GM23338 (cell line): ENCODE results near the gene CHST6.

Experiments used
- CREB1 ChIP-seq: fragments of 250-450 bp; sonication (Bioruptor Pico); IDR thresholded peaks from 2 replicates; pipeline ENCODE4 v1.5.0; 2020; ENCODE audit warnings: low read depth, mild to moderate bottlenecking, moderate library complexity
- CTCF ChIP-seq, 2 experiments: fragments of 200-600 bp in 1 of 2; sonication (generic) in 1 of 2; conservative IDR thresholded peaks; 2 replicates each; pipeline versions ENCODE4 v1.5.1 to v1.6.1; 2016 to 2017; ENCODE audit warnings: antibody characterized with exemption in 2 of 2, low read depth in 2 of 2, mild to moderate bottlenecking in 2 of 2, moderate library complexity in 1 of 2
- EZH2 ChIP-seq: fragments of 200-600 bp; sonication (generic); IDR thresholded peaks from one replicate; pipeline ENCODE4 v1.8.0; 2017; ENCODE audit warnings: antibody characterized with exemption, mild to moderate bottlenecking, low read depth; ENCODE audit not compliant: unreplicated experiment
- EZH2phosphoT487 ChIP-seq: fragments of 200-600 bp; sonication (generic); IDR thresholded peaks from one replicate; pipeline ENCODE4 v1.8.1; 2018; ENCODE audit warnings: antibody characterized with exemption; ENCODE audit not compliant: unreplicated experiment
- JUNB ChIP-seq: IDR thresholded peaks from one replicate; pipeline ENCODE4 v1.6.1; 2016; ENCODE audit warnings: antibody characterized with exemption; ENCODE audit not compliant: unreplicated experiment
- POLR2AphosphoS5 ChIP-seq: IDR thresholded peaks from 2 replicates; pipeline ENCODE4 v1.6.1; 2016; ENCODE audit warnings: antibody characterized with exemption, low read depth
- REST ChIP-seq: IDR thresholded peaks from one replicate; pipeline ENCODE4 v1.6.1; 2018; ENCODE audit warnings: antibody characterized with exemption; ENCODE audit not compliant: unreplicated experiment
- ZNF114 ChIP-seq: fragments of 250-450 bp; sonication (Bioruptor Pico); IDR thresholded peaks from 2 replicates; pipeline ENCODE4 v1.5.0; 2020; ENCODE audit warnings: mild to moderate bottlenecking, moderate library complexity
- ZNF331 ChIP-seq: fragments of 250-450 bp; sonication (Bioruptor Pico); IDR thresholded peaks from 2 replicates; pipeline ENCODE4 v1.5.0; 2020; ENCODE audit warnings: low read depth, mild to moderate bottlenecking, moderate library complexity

- no peak for TF ChIP-seq POLR2AphosphoS5
- TF ChIP-seq CREB1 (CRISPR knock-in tag): peak; percentile 49
- TF ChIP-seq CTCF (conservative IDR thresholded peaks at IDR 0.05; ENCODE audit: low read depth in 2 of 2): no peak
- no peak for TF ChIP-seq EZH2phosphoT487
- no peak for TF ChIP-seq JUNB
- no peak for TF ChIP-seq EZH2
- no peak for TF ChIP-seq REST
- TF ChIP-seq ZNF114: no peak
- no peak for TF ChIP-seq ZNF331 (CRISPR knock-in tag)
Measured at GRCh38 chr16:75433732-75434413, 61.4 kb downstream of the CHST6 start.
